Purkinje cell (primary cell): ENCODE data around the gene MYL12B. TPM values are rescaled to one million over a fixed set of nuclear protein-coding genes. Genes with fewer than 3 reads are reported as not detected.

Source experiments
- polyA plus RNA-seq: library from polyadenylated mRNA; unstranded; fragments of >200 nt; fragmentation: Nextera tagmentation; gene quantifications from 2 replicates; pipeline ENCODE4 v1.2.1, GENCODE V29; 2014

The MYL12B gene
- 3,167 and 3,265 TPM in 2 replicates for polyA plus RNA-seq

DNA sequence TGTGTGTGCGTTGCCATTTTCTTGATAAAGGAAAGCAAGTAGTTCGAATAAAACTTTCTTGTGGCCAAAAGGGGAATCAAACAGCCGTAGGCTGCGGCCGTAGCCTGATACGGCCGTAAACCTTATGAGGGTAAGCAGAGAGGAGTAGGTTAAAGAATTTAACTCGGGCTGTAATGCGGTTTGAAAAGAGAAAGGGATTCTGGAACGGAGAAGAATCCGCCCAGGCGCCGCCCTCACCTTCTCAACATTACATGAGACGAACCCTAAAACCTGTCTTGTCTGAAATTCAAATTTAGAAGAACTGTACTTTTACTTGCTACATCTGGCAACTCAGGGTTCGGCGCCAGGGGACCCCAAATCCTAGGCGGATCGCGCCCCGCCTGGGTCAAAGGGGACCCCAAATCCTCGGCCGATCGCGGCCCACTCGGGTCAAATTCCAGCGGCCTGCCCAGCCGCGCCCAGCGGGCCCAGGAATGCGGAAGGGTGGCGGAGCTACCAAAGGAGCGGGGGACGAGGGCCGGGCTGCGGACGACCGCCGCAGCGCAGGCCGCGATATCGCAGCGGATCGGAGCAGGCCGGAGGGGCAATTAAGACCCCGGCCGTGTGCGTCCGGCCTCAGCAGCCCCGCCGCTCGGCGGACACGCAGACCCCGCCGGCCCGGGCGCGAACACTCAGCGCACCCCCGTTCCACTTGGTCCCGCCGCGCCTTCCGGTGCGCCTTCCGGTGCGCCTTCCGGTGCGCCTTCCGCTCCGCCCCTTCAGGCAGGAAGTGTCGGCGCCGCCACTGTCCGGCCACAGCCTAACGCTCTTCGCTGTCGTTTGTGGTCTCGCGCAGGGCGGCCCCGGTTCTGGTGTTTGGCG lies at the start of gene MYL12B:
Gene MYL12B (plus strand): TSS at position 761 of the 861 bp plus-strand sequence. CDS start 10,766 bp downstream, outside the sequence.

DNA sequence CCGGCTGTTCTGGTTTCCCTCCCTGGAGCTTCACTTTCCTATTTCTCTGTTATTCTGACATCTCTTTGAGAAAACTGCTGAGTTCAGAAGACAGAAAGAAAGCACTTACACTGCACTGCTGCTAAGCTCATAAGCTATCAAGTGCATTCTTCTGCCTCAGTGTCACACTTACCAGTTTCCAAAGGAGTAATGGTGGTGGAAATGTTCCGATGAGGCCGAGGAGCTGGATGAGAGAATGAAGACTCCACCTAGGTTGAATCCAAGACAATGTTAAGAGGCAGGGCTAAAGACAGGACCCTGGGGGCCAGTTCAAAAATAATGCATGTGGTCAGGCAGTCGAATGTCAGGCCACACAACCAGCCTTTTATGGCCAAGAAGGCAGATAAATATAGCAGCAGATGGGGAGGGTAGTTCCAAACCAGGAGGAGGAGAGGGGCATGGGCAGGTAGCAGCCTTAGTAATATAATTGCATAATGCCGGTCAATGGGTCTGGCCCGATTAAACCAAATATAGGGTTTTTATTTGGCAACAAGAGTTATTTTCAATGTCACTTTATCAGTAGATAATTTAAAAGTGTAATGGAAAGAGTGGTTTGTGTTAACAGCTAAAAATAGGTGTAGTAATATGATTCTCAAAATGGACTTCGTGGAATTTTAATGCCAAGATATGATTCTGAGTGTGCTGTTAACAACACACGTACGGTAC lies 42.1 kb upstream of the MYL12B start, which contains the start of gene MYOM1:
Gene MYOM1 (minus strand): TSS at position 338 of the 705 bp plus-strand sequence. CDS start 4,745 bp downstream, outside the sequence.

DNA sequence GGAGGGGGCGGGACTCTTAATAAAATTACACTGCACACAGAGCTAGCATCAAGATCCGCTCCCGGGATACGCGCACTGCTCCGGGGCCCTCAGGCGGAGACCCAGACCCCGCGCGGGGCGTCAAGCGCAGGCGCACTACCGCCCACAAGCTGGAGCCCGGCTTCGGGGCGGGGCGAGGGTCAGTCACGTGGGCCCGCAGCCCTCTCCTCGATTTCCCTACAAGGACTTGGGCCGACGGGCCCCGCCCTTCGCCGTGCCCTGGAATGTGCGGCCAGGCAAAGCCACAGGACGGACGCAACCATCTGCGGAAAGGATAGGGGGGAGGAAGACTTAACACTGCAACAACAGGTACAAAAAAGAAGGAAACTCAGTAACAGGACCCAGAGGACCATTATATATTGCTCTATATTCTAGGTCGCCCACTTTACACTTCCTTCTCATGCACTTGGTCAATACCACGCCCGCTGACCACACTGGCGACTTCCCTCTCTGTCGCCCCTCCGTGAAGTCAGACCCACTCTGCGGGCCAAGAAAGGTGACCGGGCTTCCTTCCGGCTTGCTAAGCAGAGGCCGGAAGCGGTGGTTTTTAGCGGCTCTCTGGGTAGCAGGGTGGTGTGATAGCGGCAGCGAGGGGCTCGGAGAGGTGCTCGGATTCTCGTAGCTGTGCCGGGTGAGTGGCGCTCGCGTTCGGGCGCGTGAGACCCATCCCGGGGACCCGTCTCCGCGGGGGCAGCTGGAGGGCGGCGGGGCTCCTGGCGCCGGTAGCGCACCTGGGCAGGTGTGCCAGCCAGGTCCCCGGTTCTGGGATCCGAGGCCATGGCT lies 14.5 kb upstream of the MYL12B start, which contains the start of gene MYL12A:
Gene MYL12A (plus strand): TSS at position 562 of the 822 bp plus-strand sequence. CDS start 5,447 bp downstream, outside the sequence.

Other genes starting within 250 kb of the MYL12B start
- gene LPIN2, start 249.0 kb upstream of the MYL12B start, polyA plus RNA-seq, result 73.7 and 83.9 TPM in 2 replicates
- gene MYOM1, start 42.2 kb upstream of the MYL12B start, polyA plus RNA-seq, result 3.7 and 3.9 TPM in 2 replicates
- 223 and 257 TPM in 2 replicates for gene MYL12A, start 14.3 kb upstream of the MYL12B start, polyA plus RNA-seq
- 0.54 and 0.77 TPM in 2 replicates for gene TGIF1, start 188.0 kb downstream of the MYL12B start, polyA plus RNA-seq